HEK293T (cell line): Measurements from ENCODE around the gene SGMS1.

Source experiments
- ARNT ChIP-seq: fragments of 450-650 bp; IDR thresholded peaks from 2 replicates; pipeline ENCODE4 v1.6.1; 2017; ENCODE audit warnings: mild to moderate bottlenecking
- BHLHE40 ChIP-seq: fragments of 450-650 bp; IDR thresholded peaks from 2 replicates; pipeline ENCODE4 v1.6.1; 2016; ENCODE audit warnings: mild to moderate bottlenecking, moderate library complexity, borderline replicate concordance
- ELF4 ChIP-seq: fragments of 450-650 bp; IDR thresholded peaks from 2 replicates; pipeline ENCODE4 v1.6.1; 2017; ENCODE audit warnings: antibody characterized with exemption
- FOXK2 ChIP-seq: fragments of 450-650 bp; IDR thresholded peaks from 2 replicates; pipeline ENCODE4 v1.6.1; 2016; ENCODE audit warnings: mild to moderate bottlenecking
- FOXM1 ChIP-seq: fragments of 450-650 bp; IDR thresholded peaks from 2 replicates; pipeline ENCODE4 v1.6.1; 2017; ENCODE audit warnings: mild to moderate bottlenecking, borderline replicate concordance
- HDGF ChIP-seq: fragments of 450-650 bp; IDR thresholded peaks from 2 replicates; pipeline ENCODE4 v1.6.1; 2017; ENCODE audit warnings: antibody characterized with exemption, borderline replicate concordance
- L3MBTL2 ChIP-seq: fragments of 450-650 bp; conservative IDR thresholded peaks from 2 replicates; pipeline ENCODE4 v1.6.1; 2016; ENCODE audit warnings: mild to moderate bottlenecking
- LEF1 ChIP-seq: fragments of 450-650 bp; IDR thresholded peaks from 2 replicates; pipeline ENCODE4 v1.6.1; 2017; ENCODE audit warnings: mild to moderate bottlenecking, borderline replicate concordance
- SP1 ChIP-seq: fragments of 450-650 bp; IDR thresholded peaks from 2 replicates; pipeline ENCODE4 v1.6.1; 2017
- SUZ12 ChIP-seq: fragments of 450-650 bp; IDR thresholded peaks from 2 replicates; pipeline ENCODE4 v1.6.1; 2016; ENCODE audit warnings: mild to moderate bottlenecking
- TARDBP ChIP-seq: fragments of 450-650 bp; IDR thresholded peaks from 2 replicates; pipeline ENCODE4 v1.6.1; 2016
- ZNF384 ChIP-seq: fragments of 450-650 bp; IDR thresholded peaks from 2 replicates; pipeline ENCODE4 v1.6.1; 2016

DNA sequence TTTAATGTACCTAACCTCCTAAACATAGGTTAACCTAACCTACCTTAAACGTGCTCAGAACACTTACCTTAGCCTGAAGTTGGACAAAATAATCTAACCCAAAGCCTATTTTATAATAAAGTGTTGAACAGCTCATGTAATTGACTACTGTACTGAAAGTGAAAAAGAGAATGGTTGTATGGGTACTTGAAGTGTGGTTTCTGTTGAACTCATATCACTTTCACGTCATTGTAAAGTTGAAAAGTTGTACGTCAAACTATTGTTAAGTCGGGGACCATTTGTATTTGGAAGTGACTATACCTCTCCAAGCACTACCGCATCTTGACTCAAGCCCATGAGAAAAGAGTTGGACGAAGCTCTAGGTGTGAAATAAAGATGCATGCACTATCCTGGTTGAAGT lies 334.6 kb downstream of the SGMS1 start:
- TF ChIP-seq L3MBTL2 (no peak), HDGF (no peak), SUZ12 (no peak), SP1 (no peak), LEF1 (no peak), FOXK2 (no peak), ELF4 (no peak), TARDBP (no peak), BHLHE40 (no peak), FOXM1 (no peak), ZNF384 (no peak), ARNT (no peak)
